ENCODE results near the gene PF4V1.

The PF4V1 gene

DNA sequence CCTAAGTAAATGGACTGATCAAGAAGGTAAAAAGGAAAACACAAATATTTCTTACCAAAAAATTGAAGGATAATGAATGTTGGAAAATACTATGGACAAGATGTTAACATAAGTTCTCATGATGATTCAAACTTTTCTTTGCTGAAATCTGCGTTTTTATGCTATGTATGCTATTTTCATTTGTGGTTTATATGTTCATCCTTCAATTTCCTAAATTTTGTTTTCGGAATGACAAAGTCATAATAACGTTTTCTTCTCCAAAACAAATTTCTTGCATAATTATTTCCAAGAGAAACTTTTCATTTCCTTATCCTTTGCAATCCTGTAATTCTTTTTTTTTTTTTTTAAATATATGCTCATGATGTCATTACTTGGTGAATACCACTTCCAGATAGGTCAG, 7.8 kb downstream of the PF4V1 start:
- TF ChIP-seq, protein P1, sequence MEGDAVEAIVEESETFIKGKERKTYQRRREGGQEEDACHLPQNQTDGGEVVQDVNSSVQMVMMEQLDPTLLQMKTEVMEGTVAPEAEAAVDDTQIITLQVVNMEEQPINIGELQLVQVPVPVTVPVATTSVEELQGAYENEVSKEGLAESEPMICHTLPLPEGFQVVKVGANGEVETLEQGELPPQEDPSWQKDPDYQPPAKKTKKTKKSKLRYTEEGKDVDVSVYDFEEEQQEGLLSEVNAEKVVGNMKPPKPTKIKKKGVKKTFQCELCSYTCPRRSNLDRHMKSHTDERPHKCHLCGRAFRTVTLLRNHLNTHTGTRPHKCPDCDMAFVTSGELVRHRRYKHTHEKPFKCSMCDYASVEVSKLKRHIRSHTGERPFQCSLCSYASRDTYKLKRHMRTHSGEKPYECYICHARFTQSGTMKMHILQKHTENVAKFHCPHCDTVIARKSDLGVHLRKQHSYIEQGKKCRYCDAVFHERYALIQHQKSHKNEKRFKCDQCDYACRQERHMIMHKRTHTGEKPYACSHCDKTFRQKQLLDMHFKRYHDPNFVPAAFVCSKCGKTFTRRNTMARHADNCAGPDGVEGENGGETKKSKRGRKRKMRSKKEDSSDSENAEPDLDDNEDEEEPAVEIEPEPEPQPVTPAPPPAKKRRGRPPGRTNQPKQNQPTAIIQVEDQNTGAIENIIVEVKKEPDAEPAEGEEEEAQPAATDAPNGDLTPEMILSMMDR (IDR thresholded peaks at IDR 0.05; ENCODE audit: insufficient read depth, low read length, poor library complexity, severe bottlenecking): no peak
- Histone ChIP-seq H3K36me3 (ENCODE audit: control insufficient read depth, insufficient read depth, low read length) (no peaks in the 10 kb centered on the region), H3K4me3 (replicated peaks; ENCODE audit: low read depth, low read length) (no peak overlapping the region), H3K27me3 (replicated peaks; ENCODE audit: control insufficient read depth, insufficient read depth, low read length) (no peaks in the 10 kb centered on the region)
- no peak for DNase-seq (ENCODE audit: extremely low read depth, insufficient read length)

DNA sequence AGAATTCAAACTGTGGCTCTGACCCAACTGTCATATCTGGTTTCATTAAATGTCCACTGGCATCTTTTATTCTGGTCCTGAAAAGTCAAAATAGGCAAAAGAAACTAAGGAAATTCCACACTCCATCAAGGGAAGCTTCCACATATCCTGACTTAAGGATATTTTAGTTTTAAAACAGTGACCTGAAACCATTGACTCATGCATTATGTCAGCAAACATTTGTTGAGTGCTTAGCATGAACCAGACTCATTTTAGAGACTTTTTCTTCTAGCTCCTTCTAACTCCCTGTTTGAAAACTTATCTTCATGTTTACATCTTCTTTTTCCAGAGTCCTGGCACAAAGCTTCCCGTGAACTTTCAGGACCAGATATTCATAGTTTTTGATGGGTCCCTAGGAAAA, 9.2 kb downstream of the PF4V1 start:
- Histone ChIP-seq H3K27me3 (replicated peaks; ENCODE audit: control insufficient read depth, insufficient read depth, low read length) (no peaks in the 10 kb centered on the region), H3K4me3 (replicated peaks; ENCODE audit: low read depth, low read length) (no peak overlapping the region), H3K36me3 (ENCODE audit: control insufficient read depth, insufficient read depth, low read length) (no peaks in the 10 kb centered on the region)
- TF ChIP-seq, protein P1 (IDR thresholded peaks at IDR 0.05; ENCODE audit: insufficient read depth, low read length, poor library complexity, severe bottlenecking): no peak
- DNase-seq (ENCODE audit: extremely low read depth, insufficient read length): no peak

DNA sequence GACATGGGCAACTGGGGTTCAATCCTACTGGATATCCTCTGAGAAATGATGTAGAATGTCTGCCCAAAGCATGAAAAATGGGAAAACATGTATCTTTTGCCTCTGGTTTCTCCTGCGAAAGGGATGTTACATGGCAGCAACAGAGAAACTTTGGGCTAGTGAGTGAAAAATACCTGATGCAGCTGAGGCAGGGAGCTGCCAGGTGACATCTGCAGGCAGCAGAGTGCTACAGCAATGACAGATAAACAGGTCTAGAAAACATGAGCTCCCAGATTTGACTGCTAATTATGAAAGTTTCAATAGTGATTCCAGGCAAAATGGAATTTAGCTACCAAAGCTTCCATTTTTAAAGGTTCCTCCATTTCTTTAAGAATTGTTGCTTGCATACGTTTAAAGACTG, 11.3 kb downstream of the PF4V1 start:
- TF ChIP-seq, protein P1 (IDR thresholded peaks at IDR 0.05; ENCODE audit: insufficient read depth, low read length, poor library complexity, severe bottlenecking): peak; percentile 60
- H3K27me3 ChIP-seq (replicated peaks; ENCODE audit: control insufficient read depth, insufficient read depth, low read length): no peaks in the 10 kb centered on the region
- no peak overlapping the region for H3K4me3 ChIP-seq (replicated peaks; ENCODE audit: low read depth, low read length)
- no peak for DNase-seq (ENCODE audit: extremely low read depth, insufficient read length)
- H3K36me3 ChIP-seq (ENCODE audit: control insufficient read depth, insufficient read depth, low read length): no peaks in the 10 kb centered on the region

DNA sequence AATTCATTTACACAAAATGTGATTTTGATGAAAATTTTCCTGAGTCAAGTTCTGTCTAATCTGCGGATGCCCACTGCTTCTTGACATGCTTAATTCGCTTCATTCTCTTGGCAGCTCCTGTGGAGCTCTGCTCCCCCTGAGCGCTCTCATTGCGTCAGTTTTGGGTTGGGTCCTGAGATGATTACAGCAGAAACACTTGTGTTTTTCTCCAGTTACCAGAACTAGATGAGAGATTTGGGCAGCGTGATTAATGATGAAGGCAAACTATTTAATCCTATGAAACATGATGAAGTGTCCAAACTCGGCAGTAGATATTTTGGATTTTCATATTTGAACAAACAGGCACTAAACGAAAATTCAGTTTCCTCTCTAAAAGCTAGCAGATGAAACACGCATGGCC, 11.9 kb downstream of the PF4V1 start:
- Histone ChIP-seq H3K4me3 (replicated peaks; ENCODE audit: low read depth, low read length) (no peak overlapping the region), H3K27me3 (replicated peaks; ENCODE audit: control insufficient read depth, insufficient read depth, low read length) (no peaks in the 10 kb centered on the region), H3K36me3 (ENCODE audit: control insufficient read depth, insufficient read depth, low read length) (no peaks in the 10 kb centered on the region)
- TF ChIP-seq, protein P1 (IDR thresholded peaks at IDR 0.05; ENCODE audit: insufficient read depth, low read length, poor library complexity, severe bottlenecking): no peak
- DNase-seq (ENCODE audit: extremely low read depth, insufficient read length): no peak

DNA sequence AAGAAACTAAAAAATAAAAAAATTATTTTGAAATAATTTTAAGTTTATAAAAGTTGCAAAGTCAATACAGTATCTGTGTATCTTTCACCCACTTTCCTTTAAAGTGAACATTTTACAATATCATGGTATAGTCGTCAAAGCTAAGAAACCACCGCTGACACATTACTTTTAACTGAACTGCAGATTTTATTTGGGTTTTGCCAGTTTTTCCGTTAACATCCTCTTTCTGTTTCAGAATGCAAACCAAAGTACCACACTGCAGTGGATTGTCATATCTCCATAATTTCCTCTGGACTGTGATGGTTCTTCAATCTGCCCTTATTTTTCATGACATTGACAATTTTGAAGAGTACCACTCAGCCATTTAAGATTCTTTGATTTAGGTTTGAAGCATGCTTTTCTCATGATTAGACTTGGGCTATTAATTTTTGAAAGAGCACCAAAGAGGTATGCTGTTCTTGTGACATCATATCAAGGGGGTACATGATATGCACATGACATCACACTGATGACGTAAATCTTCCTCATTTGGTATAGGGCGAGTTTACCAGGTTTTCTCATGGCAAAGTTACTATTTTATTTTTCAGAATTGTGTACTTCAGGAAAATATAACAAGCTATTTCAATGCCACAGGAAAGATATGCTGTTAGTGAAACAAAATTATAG, 12.5 kb downstream of the PF4V1 start:
- no peak overlapping the region for H3K4me3 ChIP-seq (replicated peaks; ENCODE audit: low read depth, low read length)
- no peaks in the 10 kb centered on the region for H3K36me3 ChIP-seq (ENCODE audit: control insufficient read depth, insufficient read depth, low read length)
- TF ChIP-seq, protein P1 (IDR thresholded peaks at IDR 0.05; ENCODE audit: insufficient read depth, low read length, poor library complexity, severe bottlenecking): no peak
- DNase-seq (ENCODE audit: extremely low read depth, insufficient read length): no peak
- no peaks in the 10 kb centered on the region for H3K27me3 ChIP-seq (replicated peaks; ENCODE audit: control insufficient read depth, insufficient read depth, low read length)

DNA sequence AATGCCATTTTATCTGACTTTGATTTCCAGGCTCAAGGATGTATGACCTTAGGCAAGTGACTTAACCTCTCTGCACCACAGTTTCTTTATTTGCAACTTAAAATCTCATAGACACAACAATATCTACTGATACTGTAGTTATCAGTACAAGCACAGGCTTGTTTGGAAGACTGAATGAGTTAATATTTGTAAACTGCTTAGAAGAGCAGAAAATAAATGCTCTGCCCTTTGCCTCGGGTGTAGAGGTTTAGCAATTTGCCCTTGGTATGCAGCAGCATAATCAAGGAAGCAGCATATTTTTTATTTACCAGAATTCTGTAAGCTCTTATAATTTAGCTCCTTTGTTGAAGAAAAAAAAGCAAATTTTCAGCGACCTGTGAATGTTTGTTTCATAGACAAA, 13.2 kb downstream of the PF4V1 start:
- H3K27me3 ChIP-seq (replicated peaks; ENCODE audit: control insufficient read depth, insufficient read depth, low read length): no peaks in the 10 kb centered on the region
- DNase-seq (ENCODE audit: extremely low read depth, insufficient read length): no peak
- no peaks in the 10 kb centered on the region for H3K36me3 ChIP-seq (ENCODE audit: control insufficient read depth, insufficient read depth, low read length)
- TF ChIP-seq, protein P1 (IDR thresholded peaks at IDR 0.05; ENCODE audit: insufficient read depth, low read length, poor library complexity, severe bottlenecking): no peak
- H3K4me3 ChIP-seq (replicated peaks; ENCODE audit: low read depth, low read length): no peak overlapping the region
